HEK293 (cell line): Measurements from ENCODE around the gene MOK.

Source experiments
- CTCF ChIA-PET: fragments of 350-600 bp; formaldehyde crosslinking; extraction: SDS; loops from one replicate; lab custom pipeline; 2021; ENCODE audit warnings: antibody characterized with exemption; lab: Yijun Ruan, JAX
- POLR2A ChIA-PET: fragments of 300-600 bp; formaldehyde crosslinking; extraction: SDS; loops from one replicate; lab custom pipeline; 2020; ENCODE audit warnings: antibody characterized with exemption, inconsistent platforms; lab: Yijun Ruan, JAX
- H3K27ac ChIP-seq: fragments of 200-500 bp; sonication (Bioruptor generic); 2 replicates; pipeline ENCODE4 v1.5.1; 2014; ENCODE audit warnings: low read depth, low read length, control low read depth, inconsistent platforms; ENCODE audit errors: extremely low read depth
- H3K36me3 ChIP-seq, 2 experiments: fragments of 200-500 bp in 1 of 2; sonication (Bioruptor generic) in 1 of 2; 1 replicate in 1 of 2; 2 replicates in 1 of 2; pipeline ENCODE4 v1.5.1; 2014 to 2017; ENCODE audit warnings: inconsistent platforms in 2 of 2, low read length in 2 of 2; ENCODE audit not compliant: control insufficient read depth in 2 of 2, insufficient read depth in 1 of 2
- H3K4me1 ChIP-seq: fragments of 200-500 bp; sonication (Bioruptor generic); 2 replicates; pipeline ENCODE4 v1.5.1; 2014; ENCODE audit warnings: mild to moderate bottlenecking, low read length, inconsistent platforms; ENCODE audit not compliant: control insufficient read depth, insufficient read depth
- H3K4me3 ChIP-seq: 2 replicates; pipeline ENCODE4 v1.5.1; 2011; ENCODE audit warnings: low read depth, mild to moderate bottlenecking, control low read depth, low read length, moderate library complexity
- H3K9me3 ChIP-seq: fragments of 200-500 bp; sonication (Bioruptor generic); 2 replicates; pipeline ENCODE4 v1.5.1; 2014; ENCODE audit warnings: low read depth, low read length, inconsistent platforms; ENCODE audit not compliant: control insufficient read depth, insufficient read depth
- GFI1B ChIP-seq: fragments of 450-650 bp; formaldehyde crosslinking; IDR thresholded peaks from 2 replicates; pipeline ENCODE4 v1.5.1; 2016; ENCODE audit warnings: missing biosample characterization, missing genetic modification characterization
- KLF16 ChIP-seq: fragments of 450-650 bp; formaldehyde crosslinking; IDR thresholded peaks from 2 replicates; pipeline ENCODE4 v1.5.1; 2017; ENCODE audit warnings: missing biosample characterization, missing genetic modification characterization
- RBAK ChIP-seq: fragments of 450-650 bp; formaldehyde crosslinking; IDR thresholded peaks from 2 replicates; pipeline ENCODE4 v1.5.1; 2016; ENCODE audit warnings: missing biosample characterization, missing genetic modification characterization
- TCF7L2 ChIP-seq: IDR thresholded peaks from 2 replicates; pipeline ENCODE4 v1.6.1; 2011; ENCODE audit warnings: low read depth, mild to moderate bottlenecking, inconsistent platforms, low read length, moderate library complexity, borderline replicate concordance
- YY1 ChIP-seq: fragments of 450-650 bp; formaldehyde crosslinking; IDR thresholded peaks from 2 replicates; pipeline ENCODE4 v1.5.1; 2018; ENCODE audit warnings: missing biosample characterization, missing genetic modification characterization
- ZBTB1 ChIP-seq: fragments of 450-650 bp; formaldehyde crosslinking; IDR thresholded peaks from 2 replicates; pipeline ENCODE4 v1.5.1; 2016; ENCODE audit warnings: missing biosample characterization, missing genetic modification characterization
- ZFP3 ChIP-seq: fragments of 450-650 bp; formaldehyde crosslinking; IDR thresholded peaks from 2 replicates; pipeline ENCODE4 v1.5.1; 2016; ENCODE audit warnings: low read depth, missing biosample characterization, missing genetic modification characterization
- ZFP41 ChIP-seq: fragments of 450-650 bp; formaldehyde crosslinking; IDR thresholded peaks from 2 replicates; pipeline ENCODE4 v1.5.1; 2016; ENCODE audit warnings: missing biosample characterization, missing genetic modification characterization, borderline replicate concordance
- ZFP69B ChIP-seq: fragments of 450-650 bp; formaldehyde crosslinking; IDR thresholded peaks from 2 replicates; pipeline ENCODE4 v1.5.1; 2016; ENCODE audit warnings: missing biosample characterization, missing genetic modification characterization
- ZIC2 ChIP-seq: fragments of 450-650 bp; formaldehyde crosslinking; IDR thresholded peaks from 2 replicates; pipeline ENCODE4 v1.5.1; 2016; ENCODE audit warnings: missing biosample characterization, missing genetic modification characterization
- ZNF132 ChIP-seq: fragments of 450-650 bp; formaldehyde crosslinking; IDR thresholded peaks from 2 replicates; pipeline ENCODE4 v1.5.1; 2017; ENCODE audit warnings: missing biosample characterization, missing genetic modification characterization, borderline replicate concordance
- ZNF16 ChIP-seq: fragments of 450-650 bp; formaldehyde crosslinking; IDR thresholded peaks from 2 replicates; pipeline ENCODE4 v1.5.1; 2016; ENCODE audit warnings: low read depth, missing biosample characterization, missing genetic modification characterization
- ZNF211 ChIP-seq: fragments of 450-650 bp; formaldehyde crosslinking; IDR thresholded peaks from 2 replicates; pipeline ENCODE4 v1.5.1; 2016; ENCODE audit warnings: low read depth, missing biosample characterization, missing genetic modification characterization
- ZNF23 ChIP-seq: fragments of 450-650 bp; formaldehyde crosslinking; IDR thresholded peaks from 2 replicates; pipeline ENCODE4 v1.5.1; 2016; ENCODE audit warnings: missing biosample characterization, missing genetic modification characterization, borderline replicate concordance
- ZNF24 ChIP-seq: fragments of 450-650 bp; formaldehyde crosslinking; IDR thresholded peaks from 2 replicates; pipeline ENCODE4 v1.5.1; 2016; ENCODE audit warnings: missing biosample characterization, missing genetic modification characterization
- ZNF302 ChIP-seq: fragments of 450-650 bp; formaldehyde crosslinking; IDR thresholded peaks from 2 replicates; pipeline ENCODE4 v1.5.1; 2016; ENCODE audit warnings: missing biosample characterization, missing genetic modification characterization, low read depth
- ZNF341 ChIP-seq: fragments of 450-650 bp; formaldehyde crosslinking; IDR thresholded peaks from 2 replicates; pipeline ENCODE4; 2016; ENCODE audit warnings: low read depth, missing biosample characterization, missing genetic modification characterization
- ZNF426 ChIP-seq: fragments of 450-650 bp; formaldehyde crosslinking; IDR thresholded peaks from 2 replicates; pipeline ENCODE4 v1.5.1; 2017; ENCODE audit warnings: missing biosample characterization, missing genetic modification characterization, mild to moderate bottlenecking, inconsistent platforms, moderate library complexity
- ZNF521 ChIP-seq: fragments of 450-650 bp; formaldehyde crosslinking; IDR thresholded peaks from 2 replicates; pipeline ENCODE4 v1.5.1; 2017; ENCODE audit warnings: missing biosample characterization, mild to moderate bottlenecking, missing genetic modification characterization
- ZNF555 ChIP-seq: fragments of 450-650 bp; formaldehyde crosslinking; conservative IDR thresholded peaks from 2 replicates; pipeline ENCODE4 v1.5.1; 2017; ENCODE audit warnings: missing biosample characterization, mild to moderate bottlenecking, missing genetic modification characterization, inconsistent platforms
- ZNF560 ChIP-seq: fragments of 450-650 bp; formaldehyde crosslinking; IDR thresholded peaks from 2 replicates; pipeline ENCODE4 v1.5.1; 2017; ENCODE audit warnings: missing biosample characterization, missing genetic modification characterization, borderline replicate concordance
- ZNF596 ChIP-seq: fragments of 450-650 bp; IDR thresholded peaks from 2 replicates; pipeline ENCODE4 v1.5.0; 2018; ENCODE audit warnings: missing biosample characterization, mild to moderate bottlenecking, missing genetic modification characterization, moderate library complexity
- ZNF777 ChIP-seq: fragments of 450-650 bp; formaldehyde crosslinking; IDR thresholded peaks from 2 replicates; pipeline ENCODE4 v1.5.1; 2017; ENCODE audit warnings: missing biosample characterization, missing genetic modification characterization, borderline replicate concordance
- ZNF837 ChIP-seq: fragments of 450-650 bp; formaldehyde crosslinking; IDR thresholded peaks from 2 replicates; pipeline ENCODE4 v1.5.1; 2016; ENCODE audit warnings: missing biosample characterization, missing genetic modification characterization
- TF ChIP-seq, protein P1 (sequence below): fragments of 450-650 bp; formaldehyde crosslinking; IDR thresholded peaks from 2 replicates; pipeline ENCODE4 v1.5.1; 2016; ENCODE audit warnings: missing biosample characterization, missing genetic modification characterization
- TF ChIP-seq, protein P2 (sequence below): fragments of 450-650 bp; formaldehyde crosslinking; IDR thresholded peaks from 2 replicates; pipeline ENCODE4 v1.5.1; 2017; ENCODE audit warnings: missing biosample characterization, missing genetic modification characterization
- TF ChIP-seq, protein P3 (sequence below): fragments of 450-650 bp; formaldehyde crosslinking; IDR thresholded peaks from 2 replicates; pipeline ENCODE4 v1.5.1; 2017; ENCODE audit warnings: missing biosample characterization, missing genetic modification characterization

The MOK gene

DNA sequence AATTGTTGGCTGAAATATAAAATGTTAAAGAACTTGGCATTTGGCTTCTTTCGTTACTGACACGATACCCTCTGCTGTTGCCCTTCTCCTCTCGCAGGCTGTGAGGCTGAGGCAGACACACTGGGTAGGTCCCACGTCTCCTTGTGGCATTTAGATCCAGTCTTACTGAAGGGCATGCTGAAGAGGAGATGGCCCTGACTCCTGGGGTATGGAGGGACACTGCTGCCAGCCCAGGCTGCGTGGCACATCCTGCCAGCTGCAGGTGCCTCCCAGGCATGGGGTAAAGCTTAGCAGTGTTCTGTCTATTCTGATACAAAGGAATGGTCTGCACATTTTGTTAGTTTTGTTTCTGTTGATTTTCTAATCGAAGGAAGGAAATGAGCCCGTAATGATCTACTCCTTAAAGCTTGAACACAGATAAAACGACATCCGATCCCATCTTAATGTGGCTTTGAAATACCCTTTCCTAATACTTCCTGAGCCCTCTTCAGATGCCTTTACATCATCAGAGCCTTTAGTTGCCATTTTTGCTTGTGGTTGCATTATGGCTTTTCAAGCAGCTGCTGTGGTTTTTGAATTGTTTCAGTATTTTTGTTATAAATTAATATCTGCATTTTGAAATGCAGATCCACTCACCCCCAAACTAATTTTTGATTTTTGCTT is 104.1 kb downstream of the MOK start:
- POLR2A ChIA-PET, result no interaction called here
- Histone ChIP-seq H3K4me3 (no peak overlapping the region), H3K9me3 (no peaks in the 10 kb centered on the region), H3K4me1 (0 out of 2 replicates have a peak, but pooled peaks cover 4% of the 10 kb centered on the region), H3K36me3 (peaks cover 8 to 55% of the 10 kb centered on the region in 2 experiments), H3K27ac (no peak overlapping the region)
- CTCF ChIA-PET, result interaction anchor here (0.9 to 1.0 kb wide), 2 partner anchors 19 to 116 kb away, joined by 3 to 4 read pairs; no protein-coding TSS in a partner anchor
- TF ChIP-seq ZNF521 (tag by site-specific recombination) (no peak), ZNF837 (tag by site-specific recombination) (no peak), GFI1B (tag by site-specific recombination) (no peak), KLF16 (tag by site-specific recombination) (no peak), ZIC2 (tag by site-specific recombination) (no peak), ZNF555 (tag by site-specific recombination) (no peak)
- TF ChIP-seq, protein P1, sequence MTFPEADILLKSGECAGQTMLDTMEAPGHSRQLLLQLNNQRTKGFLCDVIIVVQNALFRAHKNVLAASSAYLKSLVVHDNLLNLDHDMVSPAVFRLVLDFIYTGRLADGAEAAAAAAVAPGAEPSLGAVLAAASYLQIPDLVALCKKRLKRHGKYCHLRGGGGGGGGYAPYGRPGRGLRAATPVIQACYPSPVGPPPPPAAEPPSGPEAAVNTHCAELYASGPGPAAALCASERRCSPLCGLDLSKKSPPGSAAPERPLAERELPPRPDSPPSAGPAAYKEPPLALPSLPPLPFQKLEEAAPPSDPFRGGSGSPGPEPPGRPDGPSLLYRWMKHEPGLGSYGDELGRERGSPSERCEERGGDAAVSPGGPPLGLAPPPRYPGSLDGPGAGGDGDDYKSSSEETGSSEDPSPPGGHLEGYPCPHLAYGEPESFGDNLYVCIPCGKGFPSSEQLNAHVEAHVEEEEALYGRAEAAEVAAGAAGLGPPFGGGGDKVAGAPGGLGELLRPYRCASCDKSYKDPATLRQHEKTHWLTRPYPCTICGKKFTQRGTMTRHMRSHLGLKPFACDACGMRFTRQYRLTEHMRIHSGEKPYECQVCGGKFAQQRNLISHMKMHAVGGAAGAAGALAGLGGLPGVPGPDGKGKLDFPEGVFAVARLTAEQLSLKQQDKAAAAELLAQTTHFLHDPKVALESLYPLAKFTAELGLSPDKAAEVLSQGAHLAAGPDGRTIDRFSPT (tag by site-specific recombination), result 0 out of 2 replicates have a peak, but pooled peaks have one; percentile 12

DNA sequence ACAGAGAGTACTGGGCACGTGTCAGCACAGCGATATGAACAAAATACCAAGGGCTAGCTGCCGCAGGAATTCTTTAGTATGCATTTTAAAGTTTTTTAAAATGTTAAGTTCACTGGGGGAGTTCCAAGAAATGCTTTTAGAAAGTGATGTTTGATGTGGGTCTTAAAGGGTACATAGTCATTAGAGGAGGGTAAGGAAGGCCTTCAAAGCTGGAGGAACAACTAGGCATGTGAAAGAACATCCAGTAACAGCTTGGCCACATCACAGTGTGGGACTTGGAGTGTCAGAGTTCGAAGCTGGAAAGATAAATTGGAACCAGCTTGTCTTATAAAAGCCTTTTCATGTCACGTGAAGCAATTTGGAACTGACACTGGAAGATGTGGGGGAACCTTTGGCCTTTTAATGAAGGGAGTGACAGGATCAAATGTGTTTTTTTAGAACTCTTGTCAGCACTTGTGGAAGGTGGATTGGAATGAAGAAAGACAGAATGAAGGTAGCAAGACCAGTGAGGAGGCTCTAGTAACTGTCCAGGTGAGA is 107.6 kb downstream of the MOK start:
- H3K4me1 ChIP-seq, result 0 out of 2 replicates have a peak, but pooled peaks cover 4% of the 10 kb centered on the region
- ChIA-PET POLR2A (no interaction called here), CTCF (interaction anchor here (0.7 kb wide), 1 partner anchor 19 kb away, joined by 3 read pairs; no protein-coding TSS in a partner anchor)
- TF ChIP-seq ZNF426 (tag by site-specific recombination) (no peak), ZFP41 (no peak), ZNF777 (no peak), ZNF23 (tag by site-specific recombination) (no peak), ZBTB1 (tag by site-specific recombination) (no peak), ZNF302 (tag by site-specific recombination) (no peak), ZFP3 (tag by site-specific recombination) (no peak), TCF7L2 (no peak), ZNF16 (tag by site-specific recombination) (no peak), ZNF24 (tag by site-specific recombination) (no peak), ZFP69B (tag by site-specific recombination) (no peak), YY1 (tag by site-specific recombination) (no peak), ZNF132 (tag by site-specific recombination) (no peak), RBAK (tag by site-specific recombination) (no peak), ZNF596 (tag by site-specific recombination) (no peak), ZNF211 (tag by site-specific recombination) (no peak), ZNF560 (tag by site-specific recombination) (no peak), ZNF341 (no peak)
- TF ChIP-seq, protein P2, sequence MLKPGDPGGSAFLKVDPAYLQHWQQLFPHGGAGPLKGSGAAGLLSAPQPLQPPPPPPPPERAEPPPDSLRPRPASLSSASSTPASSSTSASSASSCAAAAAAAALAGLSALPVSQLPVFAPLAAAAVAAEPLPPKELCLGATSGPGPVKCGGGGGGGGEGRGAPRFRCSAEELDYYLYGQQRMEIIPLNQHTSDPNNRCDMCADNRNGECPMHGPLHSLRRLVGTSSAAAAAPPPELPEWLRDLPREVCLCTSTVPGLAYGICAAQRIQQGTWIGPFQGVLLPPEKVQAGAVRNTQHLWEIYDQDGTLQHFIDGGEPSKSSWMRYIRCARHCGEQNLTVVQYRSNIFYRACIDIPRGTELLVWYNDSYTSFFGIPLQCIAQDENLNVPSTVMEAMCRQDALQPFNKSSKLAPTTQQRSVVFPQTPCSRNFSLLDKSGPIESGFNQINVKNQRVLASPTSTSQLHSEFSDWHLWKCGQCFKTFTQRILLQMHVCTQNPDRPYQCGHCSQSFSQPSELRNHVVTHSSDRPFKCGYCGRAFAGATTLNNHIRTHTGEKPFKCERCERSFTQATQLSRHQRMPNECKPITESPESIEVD (tag by site-specific recombination), result no peak
- TF ChIP-seq, protein P3, sequence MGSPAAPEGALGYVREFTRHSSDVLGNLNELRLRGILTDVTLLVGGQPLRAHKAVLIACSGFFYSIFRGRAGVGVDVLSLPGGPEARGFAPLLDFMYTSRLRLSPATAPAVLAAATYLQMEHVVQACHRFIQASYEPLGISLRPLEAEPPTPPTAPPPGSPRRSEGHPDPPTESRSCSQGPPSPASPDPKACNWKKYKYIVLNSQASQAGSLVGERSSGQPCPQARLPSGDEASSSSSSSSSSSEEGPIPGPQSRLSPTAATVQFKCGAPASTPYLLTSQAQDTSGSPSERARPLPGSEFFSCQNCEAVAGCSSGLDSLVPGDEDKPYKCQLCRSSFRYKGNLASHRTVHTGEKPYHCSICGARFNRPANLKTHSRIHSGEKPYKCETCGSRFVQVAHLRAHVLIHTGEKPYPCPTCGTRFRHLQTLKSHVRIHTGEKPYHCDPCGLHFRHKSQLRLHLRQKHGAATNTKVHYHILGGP, result no peak
- no peak overlapping the region for H3K27ac ChIP-seq
- peaks cover 0 to 41% of the 10 kb centered on the region in 2 experiments; a peak in 1 of 3 replicates for H3K36me3 ChIP-seq
- no peak overlapping the region for H3K4me3 ChIP-seq
- no peaks in the 10 kb centered on the region for H3K9me3 ChIP-seq
